Tibial nerve (tissue), 3 donors: Measurements from ENCODE around the gene GRB7.

Experiments
- POLR2A ChIP-seq, 2 donors: fragments of 450-650 bp; IDR thresholded peaks; one replicate each; pipeline ENCODE4 v1.6.1; 2017; ENCODE audit warnings: antibody characterized with exemption in 2 of 2, mild to moderate bottlenecking in 2 of 2, moderate library complexity in 2 of 2
- TF ChIP-seq, protein P1 (sequence below), 5 experiments: fragments of 200-600 bp in 3 of 5; fragments of 450-650 bp in 2 of 5; sonication (generic) in 3 of 5; IDR thresholded peaks; one replicate each; pipeline ENCODE4 v1.5.1; 2016 to 2019; ENCODE audit warnings: antibody characterized with exemption in 5 of 5, mild to moderate bottlenecking in 3 of 5, moderate library complexity in 2 of 5

DNA sequence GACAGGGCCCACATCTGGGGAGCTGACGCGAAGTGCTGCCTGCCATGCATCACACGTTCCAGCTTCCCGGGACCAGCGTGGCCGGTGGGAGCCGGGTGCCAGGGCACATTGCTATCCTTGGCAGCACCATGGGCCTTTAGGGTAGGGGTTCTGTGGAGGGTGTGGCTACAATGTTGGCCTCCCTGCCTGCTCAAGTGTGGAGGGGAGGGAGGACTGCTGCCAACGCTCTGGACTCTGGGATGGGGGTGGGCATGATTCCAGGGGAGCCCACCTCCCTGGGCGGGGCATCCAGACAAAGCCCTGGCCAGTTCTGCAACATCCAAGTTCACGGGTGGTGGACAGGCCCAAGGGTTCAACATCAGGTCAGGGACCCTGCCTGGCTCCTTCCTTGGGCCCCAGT lies 13.9 kb downstream of the GRB7 start:
- TF ChIP-seq, protein P1, sequence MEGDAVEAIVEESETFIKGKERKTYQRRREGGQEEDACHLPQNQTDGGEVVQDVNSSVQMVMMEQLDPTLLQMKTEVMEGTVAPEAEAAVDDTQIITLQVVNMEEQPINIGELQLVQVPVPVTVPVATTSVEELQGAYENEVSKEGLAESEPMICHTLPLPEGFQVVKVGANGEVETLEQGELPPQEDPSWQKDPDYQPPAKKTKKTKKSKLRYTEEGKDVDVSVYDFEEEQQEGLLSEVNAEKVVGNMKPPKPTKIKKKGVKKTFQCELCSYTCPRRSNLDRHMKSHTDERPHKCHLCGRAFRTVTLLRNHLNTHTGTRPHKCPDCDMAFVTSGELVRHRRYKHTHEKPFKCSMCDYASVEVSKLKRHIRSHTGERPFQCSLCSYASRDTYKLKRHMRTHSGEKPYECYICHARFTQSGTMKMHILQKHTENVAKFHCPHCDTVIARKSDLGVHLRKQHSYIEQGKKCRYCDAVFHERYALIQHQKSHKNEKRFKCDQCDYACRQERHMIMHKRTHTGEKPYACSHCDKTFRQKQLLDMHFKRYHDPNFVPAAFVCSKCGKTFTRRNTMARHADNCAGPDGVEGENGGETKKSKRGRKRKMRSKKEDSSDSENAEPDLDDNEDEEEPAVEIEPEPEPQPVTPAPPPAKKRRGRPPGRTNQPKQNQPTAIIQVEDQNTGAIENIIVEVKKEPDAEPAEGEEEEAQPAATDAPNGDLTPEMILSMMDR (IDR thresholded peaks at IDR 0.05): no peak
- no peak for TF ChIP-seq POLR2A (IDR thresholded peaks at IDR 0.05)
